Stimulated activated CD4-positive, alpha-beta T cell treated with anti-CD3 and anti-CD28 coated beads, TNF-alpha, amount 100 ng/mL, for 1 hour (primary cell): ENCODE data around the gene PCSK2.
A peak's percentile ranks its signal among the peaks of the same experiment; 100 is the strongest.

Source experiments
- DNase-seq, 3 donors: peaks; one replicate each; pipeline ENCODE4 v3.0.0-alpha.2; 2020; ENCODE audit warnings: low read depth in 3 of 3, low spot score in 1 of 3

PCSK2 gene

GRCh38 chr20:17530153-17530552 lies 303.3 kb downstream of the PCSK2 start:
- DNase-seq: no peak

- DNase-seq: peak in 1 of 3 donors; percentile 28
These were observed 304.1 kb downstream of the PCSK2 start, which contains the start of gene BFSP1 for GRCh38 chr20:17530716-17531664. TSS of gene BFSP1 (minus strand) at chr20:17531379. CDS start at chr20:17531329, 50 bp downstream.

GRCh38 chr20:17531665-17532025 lies 304.8 kb downstream of the PCSK2 start:
- no peak for DNase-seq

- DNase-seq: no peak
These were observed 306.6 kb downstream of the PCSK2 start for GRCh38 chr20:17533396-17533795.

GRCh38 chr20:17534077-17534476 lies 307.2 kb downstream of the PCSK2 start:
- no peak for DNase-seq
